GM12878 (cell line): ENCODE data around the gene TNPO2. TPM values are rescaled to one million over a fixed set of nuclear protein-coding genes. Genes with fewer than 3 reads are reported as not detected.

ENCODE experiments used
- ATAC-seq: fragments of 200-7000 bp; cut with Tn5 transposase; 3 replicates; pipeline ENCODE4 v1.9.1; 2020; ENCODE audit warnings: mild to moderate bottlenecking, moderate library complexity
- BruUV-seq: library from RNA; stranded (reverse); fragments of 400-500 nt; replicated peaks from 2 replicates; lab custom pipeline; 2021; lab: Mats Ljungman, UMichigan
- CTCF ChIA-PET: fragments of 300-600 bp; sonication (Branson Sonifier 250); formaldehyde crosslinking; extraction: SDS; loops from one replicate; lab custom pipeline; 2021; ENCODE audit warnings: inconsistent platforms; lab: Yijun Ruan, JAX
- POLR2A ChIA-PET: fragments of 350-600 bp; formaldehyde crosslinking; extraction: SDS; loops from one replicate; lab custom pipeline; 2021; ENCODE audit warnings: inconsistent platforms; lab: Charles Lee
- RAD21 ChIA-PET: fragments of 300-600 bp; sonication (Branson Sonifier 250); formaldehyde crosslinking; loops from one replicate; lab custom pipeline; 2023; ENCODE audit warnings: antibody characterized with exemption; ENCODE audit not compliant: unreplicated experiment; lab: Charles Lee
- SMC1A ChIA-PET: fragments of 300-600 bp; sonication (Branson Sonifier 250); formaldehyde crosslinking; loops from one replicate; lab custom pipeline; 2023; ENCODE audit not compliant: unreplicated experiment, uncharacterized antibody; lab: Charles Lee
- DNase-seq: peaks from one replicate; pipeline ENCODE4 v3.0.0-alpha.2; 2011; ENCODE audit warnings: low read depth, low spot score
- FAIRE-seq: peaks from 3 replicates; lab custom pipeline; 2011; peaks lifted over from hg19 to GRCh38; lab: Jason Lieb, UNC
- H2AFZ ChIP-seq: 2 replicates; pipeline ENCODE4 v1.6.0; 2011; ENCODE audit warnings: low read depth, low read length, control low read depth; ENCODE audit not compliant: control insufficient read depth
- H3K27ac ChIP-seq: 2 replicates; pipeline ENCODE4 v1.5.1; 2011; ENCODE audit warnings: control low read depth; ENCODE audit not compliant: control insufficient read depth, insufficient read depth
- H3K27me3 ChIP-seq, 2 experiments: replicated peaks in 1 of 2; 2 replicates each; pipeline versions ENCODE4 v1.6.0 to v1.6.1; 2011; ENCODE audit warnings: low read length in 1 of 2; ENCODE audit not compliant: control insufficient read depth in 2 of 2, insufficient read depth in 2 of 2
- H3K36me3 ChIP-seq, 2 experiments: 2 replicates each; pipeline ENCODE4 v1.5.1; 2011; ENCODE audit warnings: low read length in 1 of 2; ENCODE audit not compliant: control insufficient read depth in 2 of 2, insufficient read depth in 2 of 2
- H3K4me1 ChIP-seq: 2 replicates; pipeline ENCODE4 v1.6.1; 2011; ENCODE audit warnings: mild to moderate bottlenecking, low read length, moderate library complexity, mixed read lengths; ENCODE audit not compliant: control insufficient read depth, insufficient read depth
- H3K4me2 ChIP-seq: 2 replicates; pipeline ENCODE4 v1.6.0; 2011; ENCODE audit warnings: control low read depth; ENCODE audit not compliant: control insufficient read depth, insufficient read depth
- H3K4me3 ChIP-seq: fragments of 200-600 bp; sonication (generic); 2 replicates; pipeline ENCODE4 v1.5.1; 2016
- H3K79me2 ChIP-seq: 2 replicates; pipeline ENCODE4 v1.6.0; 2011; ENCODE audit warnings: low read length; ENCODE audit not compliant: control insufficient read depth, insufficient read depth
- H3K9ac ChIP-seq: 2 replicates; pipeline ENCODE4 v1.8.0; 2011; ENCODE audit warnings: low read length, control low read depth, mixed read lengths; ENCODE audit not compliant: control insufficient read depth, insufficient read depth
- H3K9me3 ChIP-seq: replicated peaks from 3 replicates; pipeline ENCODE4 v1.5.1; 2011; ENCODE audit warnings: mild to moderate bottlenecking, low read length; ENCODE audit not compliant: control insufficient read depth, insufficient read depth
- H4K20me1 ChIP-seq: 2 replicates; pipeline ENCODE4 v1.6.0; 2011; ENCODE audit not compliant: control insufficient read depth, insufficient read depth
- BRCA1 ChIP-seq: IDR thresholded peaks from 2 replicates; pipeline ENCODE4 v1.6.1; 2011; ENCODE audit warnings: low read depth, low read length, improper control_type of control experiment
- LARP7 ChIP-seq: fragments of 450-650 bp; IDR thresholded peaks from 2 replicates; pipeline ENCODE4 v1.6.1; 2017; ENCODE audit warnings: mild to moderate bottlenecking
- MTA2 ChIP-seq: fragments of 450-650 bp; IDR thresholded peaks from 2 replicates; pipeline ENCODE4 v1.6.1; 2016; ENCODE audit warnings: low read depth, mild to moderate bottlenecking, moderate library complexity
- MTA3 ChIP-seq: IDR thresholded peaks from 2 replicates; pipeline ENCODE4 v1.6.1; 2012; ENCODE audit warnings: low read length, inconsistent platforms, borderline replicate concordance
- TCF3 ChIP-seq: IDR thresholded peaks from 2 replicates; pipeline ENCODE4 v1.6.1; 2012; ENCODE audit warnings: low read depth, mild to moderate bottlenecking, low read length, borderline replicate concordance; ENCODE audit not compliant: insufficient read depth
- ZBTB33 ChIP-seq: fragments of 450-650 bp; IDR thresholded peaks from 2 replicates; pipeline ENCODE4 v1.6.1; 2017; ENCODE audit warnings: mild to moderate bottlenecking
- WGBS: methylation state at CpG from one replicate; pipeline ENCODE4 v1.1.6; 2016; ENCODE audit warnings: low lambda C conversion rate; ENCODE audit not compliant: insufficient replicate concordance, insufficient coverage; ENCODE audit errors: missing lambda C conversion rate; 5-methylcytosine and 5-hydroxymethylcytosine counted together
- in situ Hi-C: fragments of 300-500 bp; cut with MboI; formaldehyde crosslinking; loops from 9 replicates; pipeline ENCODE4 v1.14.3; 2018; ENCODE audit warnings: mixed read lengths
- intact Hi-C: fragments of 100-400 bp; cut with micrococcal nuclease; formaldehyde crosslinking; loops from one replicate; pipeline ENCODE4 v1.14.2; 2022; ENCODE audit not compliant: unreplicated experiment
- polyA plus RNA-seq, 11 experiments: library from polyadenylated mRNA; depleted of rRNA in 4 of 11; unstranded in 6 of 11; stranded (reverse) in 5 of 11; fragments of >200 nt; fragmentation: Nextera tagmentation in 4 of 11; fragmentation: Illumina TruSeq in 1 of 11; extraction: Ambion mirVana in 4 of 11; extraction: Trizol in 1 of 11; gene quantifications; 1 replicate in 1 of 11; 2 replicates in 10 of 11; pipeline versions ENCODE4 v1.2.1 to v1.2.3, GENCODE V29; 2011 to 2016; ENCODE audit warnings: inconsistent platforms in 2 of 11, missing spikeins in 2 of 11, low read depth in 1 of 11
- total RNA-seq, 4 experiments: library from RNA; depleted of rRNA in 3 of 4; stranded (reverse); fragments of >200 nt in 3 of 4; fragmentation: Illumina TruSeq in 1 of 4; extraction: Trizol in 1 of 4; gene quantifications; 2 replicates each; pipeline versions ENCODE4 v1.2.1 to v1.2.3, GENCODE V29; 2013 to 2021
- TF ChIP-seq, protein P1 (sequence below): fragments of 450-650 bp; IDR thresholded peaks from 2 replicates; pipeline ENCODE4 v1.6.1; 2014; ENCODE audit warnings: mild to moderate bottlenecking

The TNPO2 gene
- total and polyA plus RNA-seq, 10 of the 15 experiments (the other 5 are each of a cell fraction or from before 2014, with no cell fraction given) = 5.5 to 99.7 (median 29.6) TPM

DNA sequence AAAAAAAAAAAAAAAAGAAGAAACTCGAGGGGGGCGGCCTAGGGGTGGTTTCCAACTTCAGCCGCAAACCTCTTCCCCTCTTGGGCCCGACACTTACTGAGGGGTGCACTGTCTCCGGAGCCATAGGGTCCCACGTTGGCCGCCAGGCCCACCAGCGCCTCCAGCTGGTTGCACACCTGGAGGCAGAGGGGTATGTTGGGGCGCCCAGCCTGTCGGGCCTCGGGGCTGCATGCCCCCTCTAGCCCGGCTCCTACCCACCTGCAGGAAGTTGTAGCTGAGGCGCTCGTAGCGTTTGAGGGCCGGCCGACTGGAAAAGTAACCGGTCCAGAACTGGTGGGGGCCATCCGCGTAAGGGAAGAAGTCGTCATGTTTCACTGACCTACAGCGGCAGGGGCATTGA is 65.8 kb downstream of the TNPO2 start:
- ChIA-PET POLR2A (no interaction called here), RAD21 (no interaction called here), SMC1A (no interaction called here), CTCF (interaction anchor here (1.2 kb wide), 1 partner anchor 47 kb away, joined by 3 read pairs; the partner anchor contains the start of genes ZNF490 and ZNF791)
- no TSS peak for BruUV-seq
- H3K79me2 ChIP-seq = no peaks in the 10 kb centered on the region
- DNase-seq (no peak), FAIRE-seq (no peak), ATAC-seq (no peak)
- intact Hi-C loops (no loop called here), in situ Hi-C loops (no loop called here)
- H3K27me3 ChIP-seq = no peaks in the 10 kb centered on the region
- no peaks in the 10 kb centered on the region for H3K4me1 ChIP-seq
- no peaks in the 10 kb centered on the region for H4K20me1 ChIP-seq
- H2AFZ ChIP-seq = no peak overlapping the region
- 91% methylated on average over 10 of the region's 22 CpGs for WGBS
- TF ChIP-seq MTA3 (no peak), MTA2 (no peak), LARP7 (no peak)
- no peak overlapping the region for H3K27ac ChIP-seq
- no peak overlapping the region for H3K9ac ChIP-seq
- peaks cover 19 to 20% of the 10 kb centered on the region in 2 experiments; a peak in 3 of 4 replicates for H3K36me3 ChIP-seq
- no peak overlapping the region for H3K4me2 ChIP-seq
- H3K9me3 ChIP-seq = no peaks in the 10 kb centered on the region; the same call in 2 of the 3 replicates
- H3K4me3 ChIP-seq = no peak overlapping the region

DNA sequence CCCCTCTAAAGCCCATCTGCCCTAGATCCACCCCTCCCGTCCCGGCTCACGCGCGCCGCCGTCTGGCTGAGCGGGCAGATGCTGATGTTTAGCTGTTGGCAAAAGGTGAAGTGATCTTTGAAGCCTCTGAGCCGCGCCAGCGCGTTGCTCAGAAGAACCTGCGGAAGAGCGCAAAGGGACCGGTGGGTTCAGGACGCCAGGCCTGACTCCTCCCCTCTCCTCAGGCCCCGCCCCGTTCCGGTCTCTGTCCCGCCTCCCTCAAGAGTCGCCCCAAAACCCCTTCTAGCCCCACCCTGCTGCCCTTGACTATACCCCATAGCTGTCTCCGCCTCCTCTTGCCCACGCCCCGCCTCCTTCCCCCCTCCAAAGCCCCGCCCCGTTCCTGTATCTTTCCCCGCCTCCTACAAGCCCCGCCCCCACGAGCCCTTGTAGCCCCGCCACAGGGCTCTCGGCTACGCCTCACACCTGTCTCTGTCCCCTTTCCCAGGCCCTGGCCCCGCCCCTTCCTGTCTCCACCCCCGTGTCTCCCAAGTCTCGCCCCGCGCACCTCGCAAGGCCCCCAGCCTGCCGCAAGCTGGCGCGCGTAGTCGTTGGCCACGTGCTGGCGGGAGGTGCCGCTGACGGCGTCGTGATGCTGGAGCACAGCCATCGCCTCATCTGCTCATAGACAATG is 66.7 kb downstream of the TNPO2 start:
- 97% methylated on average over 28 of the region's 50 CpGs for WGBS
- no peak overlapping the region for H3K4me3 ChIP-seq
- intact Hi-C loops (no loop called here), in situ Hi-C loops (no loop called here)
- no peak overlapping the region for H3K27ac ChIP-seq
- H2AFZ ChIP-seq = no peak overlapping the region
- no peak overlapping the region for H3K9ac ChIP-seq
- POLR2A ChIA-PET = no interaction called here
- H3K36me3 ChIP-seq = peaks cover 18 to 21% of the 10 kb centered on the region in 2 experiments; a peak in 3 of 4 replicates
- H3K79me2 ChIP-seq = no peaks in the 10 kb centered on the region
- CTCF ChIA-PET = no interaction called here
- no peaks in the 10 kb centered on the region; the same call in 2 of the 3 replicates for H3K9me3 ChIP-seq
- H4K20me1 ChIP-seq = no peaks in the 10 kb centered on the region
- SMC1A ChIA-PET = interaction anchor here (1.2 kb wide), 1 partner anchor 15 kb away, joined by 4 read pairs; no protein-coding TSS in a partner anchor
- H3K4me1 ChIP-seq = no peaks in the 10 kb centered on the region
- RAD21 ChIA-PET = no interaction called here
- H3K4me2 ChIP-seq = no peak overlapping the region
- H3K27me3 ChIP-seq = no peaks in the 10 kb centered on the region
- BruUV-seq = no TSS peak
- ATAC-seq (peak; percentile 57), DNase-seq (no peak), FAIRE-seq (no peak)
- TF ChIP-seq BRCA1 (no peak), ZBTB33 (0 out of 2 replicates have a peak, but pooled peaks have one; percentile 23), TCF3 (no peak)
- TF ChIP-seq, protein P1, sequence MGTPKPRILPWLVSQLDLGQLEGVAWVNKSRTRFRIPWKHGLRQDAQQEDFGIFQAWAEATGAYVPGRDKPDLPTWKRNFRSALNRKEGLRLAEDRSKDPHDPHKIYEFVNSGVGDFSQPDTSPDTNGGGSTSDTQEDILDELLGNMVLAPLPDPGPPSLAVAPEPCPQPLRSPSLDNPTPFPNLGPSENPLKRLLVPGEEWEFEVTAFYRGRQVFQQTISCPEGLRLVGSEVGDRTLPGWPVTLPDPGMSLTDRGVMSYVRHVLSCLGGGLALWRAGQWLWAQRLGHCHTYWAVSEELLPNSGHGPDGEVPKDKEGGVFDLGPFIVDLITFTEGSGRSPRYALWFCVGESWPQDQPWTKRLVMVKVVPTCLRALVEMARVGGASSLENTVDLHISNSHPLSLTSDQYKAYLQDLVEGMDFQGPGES = no peak
